Measurements from ENCODE around the gene TNFRSF12A. TPM values are rescaled to one million over a fixed set of nuclear protein-coding genes. Genes with fewer than 3 reads are reported as not detected.
A peak's percentile ranks its signal among the peaks of the same experiment; 100 is the strongest.

Gene TNFRSF12A
- total RNA-seq, 1 experiment from 2014 or later, result 34.3 TPM

- in situ Hi-C loops (cut with HindIII; ENCODE audit: low pct_unique_long_range_greater_than_20kb, low sequenced_read_pairs), result no loop called here
- peak; percentile 30 for DNase-seq (ENCODE audit: low read depth, low spot score)
These were observed 658 bp downstream of the TNFRSF12A start for GRCh38 chr16:3020604-3021448.

GRCh38 chr16:3021449-3022207 lies 1.5 kb downstream of the TNFRSF12A start:
- in situ Hi-C loops (cut with HindIII; ENCODE audit: low pct_unique_long_range_greater_than_20kb, low sequenced_read_pairs), result no loop called here
- DNase-seq (ENCODE audit: low read depth, low spot score), result peak; percentile 77

GRCh38 chr16:3022208-3022683 lies 2.1 kb downstream of the TNFRSF12A start:
- DNase-seq (ENCODE audit: low read depth, low spot score), result peak; percentile 77
- in situ Hi-C loops (cut with HindIII; ENCODE audit: low pct_unique_long_range_greater_than_20kb, low sequenced_read_pairs), result no loop called here

GRCh38 chr16:3022684-3023414 lies 2.7 kb downstream of the TNFRSF12A start:
- DNase-seq (ENCODE audit: low read depth, low spot score), result no peak
- in situ Hi-C loops (cut with HindIII; ENCODE audit: low pct_unique_long_range_greater_than_20kb, low sequenced_read_pairs), result no loop called here

- in situ Hi-C loops (cut with HindIII; ENCODE audit: low pct_unique_long_range_greater_than_20kb, low sequenced_read_pairs), result no loop called here
These were observed 3.2 kb downstream of the TNFRSF12A start for GRCh38 chr16:3023415-3023668.

GRCh38 chr16:3023669-3024478 lies 3.7 kb downstream of the TNFRSF12A start, which contains the start of the genes HCFC1R1 and THOC6:
Gene HCFC1R1, minus strand, starts transcription at chr16:3023942. Its CDS starts 1 bp downstream, at chr16:3023941.
Gene THOC6, plus strand, starts transcription at chr16:3024035. Its CDS starts 292 bp downstream, at chr16:3024327.
- in situ Hi-C loops (cut with HindIII; ENCODE audit: low pct_unique_long_range_greater_than_20kb, low sequenced_read_pairs), result no loop called here
- DNase-seq (ENCODE audit: low read depth, low spot score), result peak; percentile 98

More at GRCh38 chr16:3023415-3023668, 3.2 kb downstream of the TNFRSF12A start:
- DNase-seq (ENCODE audit: low read depth, low spot score), result no peak

- no peak for DNase-seq (ENCODE audit: low read depth, low spot score)
- in situ Hi-C loops (cut with HindIII; ENCODE audit: low pct_unique_long_range_greater_than_20kb, low sequenced_read_pairs), result no loop called here
These were observed 5.1 kb downstream of the TNFRSF12A start for GRCh38 chr16:3025032-3026002.

GRCh38 chr16:3026003-3026378 lies 5.8 kb downstream of the TNFRSF12A start:
- in situ Hi-C loops (cut with HindIII; ENCODE audit: low pct_unique_long_range_greater_than_20kb, low sequenced_read_pairs), result no loop called here
- no peak for DNase-seq (ENCODE audit: low read depth, low spot score)

GRCh38 chr16:3026609-3027488 lies 6.7 kb downstream of the TNFRSF12A start:
- in situ Hi-C loops (cut with HindIII; ENCODE audit: low pct_unique_long_range_greater_than_20kb, low sequenced_read_pairs), result no loop called here
- no peak for DNase-seq (ENCODE audit: low read depth, low spot score)

- in situ Hi-C loops (cut with HindIII; ENCODE audit: low pct_unique_long_range_greater_than_20kb, low sequenced_read_pairs), result no loop called here
- no peak for DNase-seq (ENCODE audit: low read depth, low spot score)
These were observed 7.3 kb downstream of the TNFRSF12A start for GRCh38 chr16:3027489-3027795.

GRCh38 chr16:3027983-3028715 lies 8.0 kb downstream of the TNFRSF12A start:
- in situ Hi-C loops (cut with HindIII; ENCODE audit: low pct_unique_long_range_greater_than_20kb, low sequenced_read_pairs), result no loop called here
- peak; percentile 82 for DNase-seq (ENCODE audit: low read depth, low spot score)

- in situ Hi-C loops (cut with HindIII; ENCODE audit: low pct_unique_long_range_greater_than_20kb, low sequenced_read_pairs), result no loop called here
- no peak for DNase-seq (ENCODE audit: low read depth, low spot score)
These were observed 8.7 kb downstream of the TNFRSF12A start for GRCh38 chr16:3028716-3029319.

- no peak for DNase-seq (ENCODE audit: low read depth, low spot score)
- in situ Hi-C loops (cut with HindIII; ENCODE audit: low pct_unique_long_range_greater_than_20kb, low sequenced_read_pairs), result no loop called here
These were observed 9.5 kb downstream of the TNFRSF12A start for GRCh38 chr16:3029491-3030221.
